ENCODE data around the gene ZNF335.

Gene ZNF335

DNA sequence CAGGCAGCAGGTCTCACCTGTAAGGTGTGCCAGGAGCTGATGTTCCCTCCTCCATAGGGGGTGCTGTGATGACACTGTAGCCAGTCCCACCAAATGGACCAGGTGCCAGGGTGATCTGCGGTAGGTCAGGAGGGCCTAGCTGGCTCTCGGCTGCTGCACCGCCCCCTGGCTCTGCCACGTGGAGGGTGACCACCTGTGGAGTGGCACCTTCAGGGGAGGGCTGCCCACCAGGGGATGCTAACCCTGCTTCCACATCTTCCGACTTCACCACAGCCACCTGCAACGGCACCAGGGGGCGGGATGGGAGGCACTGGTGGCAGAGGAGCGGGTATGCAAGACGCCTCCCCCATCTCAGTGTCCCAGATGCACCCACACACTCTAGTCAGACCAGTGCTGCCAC lies 18.3 kb downstream of the ZNF335 start:
- FAIRE-seq: no peak
- TF ChIP-seq, protein P1, sequence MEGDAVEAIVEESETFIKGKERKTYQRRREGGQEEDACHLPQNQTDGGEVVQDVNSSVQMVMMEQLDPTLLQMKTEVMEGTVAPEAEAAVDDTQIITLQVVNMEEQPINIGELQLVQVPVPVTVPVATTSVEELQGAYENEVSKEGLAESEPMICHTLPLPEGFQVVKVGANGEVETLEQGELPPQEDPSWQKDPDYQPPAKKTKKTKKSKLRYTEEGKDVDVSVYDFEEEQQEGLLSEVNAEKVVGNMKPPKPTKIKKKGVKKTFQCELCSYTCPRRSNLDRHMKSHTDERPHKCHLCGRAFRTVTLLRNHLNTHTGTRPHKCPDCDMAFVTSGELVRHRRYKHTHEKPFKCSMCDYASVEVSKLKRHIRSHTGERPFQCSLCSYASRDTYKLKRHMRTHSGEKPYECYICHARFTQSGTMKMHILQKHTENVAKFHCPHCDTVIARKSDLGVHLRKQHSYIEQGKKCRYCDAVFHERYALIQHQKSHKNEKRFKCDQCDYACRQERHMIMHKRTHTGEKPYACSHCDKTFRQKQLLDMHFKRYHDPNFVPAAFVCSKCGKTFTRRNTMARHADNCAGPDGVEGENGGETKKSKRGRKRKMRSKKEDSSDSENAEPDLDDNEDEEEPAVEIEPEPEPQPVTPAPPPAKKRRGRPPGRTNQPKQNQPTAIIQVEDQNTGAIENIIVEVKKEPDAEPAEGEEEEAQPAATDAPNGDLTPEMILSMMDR (IDR thresholded peaks at IDR 0.05; ENCODE audit: insufficient read depth, missing control alignments): no peak
- DNase-seq (ENCODE audit: insufficient read length, low spot score): no peak

DNA sequence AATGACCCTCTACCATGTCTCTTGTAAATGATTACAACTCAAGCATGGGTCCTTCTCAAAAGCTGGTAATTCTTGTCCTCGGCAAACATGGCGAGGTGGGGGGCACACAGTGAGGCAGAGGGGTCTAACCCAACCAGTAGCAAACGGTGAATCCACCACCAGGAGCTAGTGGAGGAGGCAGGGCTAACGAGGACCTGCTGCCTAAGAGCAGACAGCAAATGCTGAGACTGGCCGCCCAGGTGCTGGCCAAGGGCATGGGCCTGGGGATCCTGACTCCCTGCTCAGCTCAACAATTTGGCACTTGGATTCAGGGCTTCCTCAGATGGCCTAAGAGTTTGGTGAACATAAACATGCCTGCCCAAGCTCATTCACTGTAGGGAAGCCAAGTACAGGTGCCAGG lies 19.1 kb downstream of the ZNF335 start:
- FAIRE-seq (no peak), DNase-seq (ENCODE audit: insufficient read length, low spot score) (no peak)
- TF ChIP-seq, protein P1 (IDR thresholded peaks at IDR 0.05; ENCODE audit: insufficient read depth, missing control alignments): no peak

DNA sequence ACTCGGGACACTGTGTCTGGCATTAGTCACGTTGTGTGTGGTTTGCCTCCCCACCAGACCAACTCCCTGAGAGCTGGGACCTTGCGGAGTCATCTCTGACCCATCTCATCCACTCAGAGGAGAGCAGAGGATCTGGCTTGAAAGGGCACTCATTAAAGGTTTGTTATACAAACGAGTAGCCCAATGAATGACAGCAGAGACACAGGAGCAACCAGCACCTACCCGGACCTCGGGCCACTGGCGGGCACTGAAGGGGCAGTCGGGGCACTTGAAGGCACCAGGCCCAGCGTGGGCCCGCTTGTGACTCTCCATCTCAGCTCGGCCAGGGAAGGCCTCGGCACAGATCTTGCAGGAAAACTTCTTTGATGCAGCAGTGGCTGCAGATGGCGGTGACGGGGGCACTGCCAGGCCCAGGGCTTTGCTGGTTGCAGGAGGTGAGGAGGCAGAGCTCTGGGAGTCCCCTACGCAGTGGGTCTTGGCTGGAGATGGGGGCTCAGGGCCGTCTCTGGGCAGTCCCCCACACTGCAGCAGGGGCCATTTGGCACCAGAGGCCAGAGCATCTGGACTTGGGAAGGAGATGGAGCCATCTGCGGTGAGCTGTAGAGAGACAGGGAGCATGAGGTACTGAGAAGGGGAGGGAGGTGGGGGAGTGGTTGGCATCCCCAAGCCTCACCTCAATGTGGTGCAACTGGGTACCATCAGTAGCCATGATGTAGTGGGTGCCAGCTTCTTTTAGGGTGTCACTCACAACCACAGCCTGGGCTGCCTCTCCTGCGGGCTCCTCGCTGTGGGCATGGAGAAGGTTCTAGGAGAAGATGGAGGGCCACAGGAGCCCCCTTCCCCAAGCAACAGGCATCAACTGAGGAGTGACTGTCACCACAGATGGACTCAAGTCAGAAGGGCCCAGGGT lies 19.8 kb downstream of the ZNF335 start:
- DNase-seq (ENCODE audit: insufficient read length, low spot score) (no peak), FAIRE-seq (no peak)
- TF ChIP-seq, protein P1 (IDR thresholded peaks at IDR 0.05; ENCODE audit: insufficient read depth, missing control alignments): no peak

DNA sequence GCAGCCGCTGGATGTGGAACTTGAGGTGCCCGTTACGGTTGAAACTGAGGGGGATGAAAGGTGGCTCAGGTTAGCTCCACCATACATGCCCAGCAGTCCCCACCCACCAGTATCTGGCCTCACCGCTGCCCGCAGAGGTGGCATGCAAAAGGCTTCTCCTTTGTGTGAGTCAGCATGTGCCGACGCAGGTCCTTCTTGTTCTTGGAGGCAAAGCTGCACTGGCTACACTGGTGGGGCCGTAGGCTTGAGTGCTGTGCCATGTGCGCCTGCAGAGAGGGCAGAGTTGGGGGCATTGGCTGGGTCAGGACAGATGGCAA lies 21.7 kb downstream of the ZNF335 start:
- DNase-seq (ENCODE audit: insufficient read length, low spot score): no peak
- TF ChIP-seq, protein P1 (IDR thresholded peaks at IDR 0.05; ENCODE audit: insufficient read depth, missing control alignments): no peak
- FAIRE-seq: no peak

DNA sequence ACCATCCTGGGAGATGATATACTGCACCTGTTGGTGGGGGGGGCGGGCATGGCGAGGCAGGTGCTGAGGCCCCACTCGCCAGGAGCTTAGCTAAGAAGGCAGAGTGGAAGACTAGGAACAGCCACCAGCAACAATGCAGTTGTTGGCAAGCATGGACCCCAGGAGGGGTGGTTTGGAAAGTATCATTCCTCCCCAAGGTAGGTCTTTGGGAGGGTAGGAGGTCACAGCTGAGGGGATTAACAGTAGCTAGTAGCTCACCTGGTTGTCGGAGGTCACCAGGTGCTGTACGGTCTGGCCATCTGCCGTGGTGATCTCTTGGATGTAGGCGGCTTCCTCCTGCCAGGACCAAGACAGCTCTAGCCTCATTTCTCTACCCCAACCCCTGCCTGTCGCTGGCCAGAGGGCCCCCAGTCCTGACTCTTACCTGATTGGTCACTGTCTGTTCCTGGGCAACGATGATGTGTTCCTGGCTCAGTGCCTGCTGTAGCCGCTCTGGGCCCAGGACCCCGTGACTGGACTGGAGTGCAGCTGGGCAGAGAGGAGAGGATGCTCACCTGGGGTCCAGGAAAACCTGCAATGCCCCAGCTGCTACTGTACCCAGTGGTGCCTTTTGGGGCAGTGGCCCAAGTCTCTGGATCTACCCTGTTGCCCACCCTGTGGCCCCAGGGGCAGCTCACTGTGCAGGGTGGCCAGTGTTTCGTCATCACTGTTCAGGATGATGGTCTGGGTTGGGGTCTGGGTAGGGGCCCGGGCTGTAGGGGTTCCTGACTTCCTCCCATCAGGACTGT lies 22.3 kb downstream of the ZNF335 start:
- no peak for FAIRE-seq
- TF ChIP-seq, protein P1 (IDR thresholded peaks at IDR 0.05; ENCODE audit: insufficient read depth, missing control alignments): no peak
- DNase-seq (ENCODE audit: insufficient read length, low spot score): no peak

DNA sequence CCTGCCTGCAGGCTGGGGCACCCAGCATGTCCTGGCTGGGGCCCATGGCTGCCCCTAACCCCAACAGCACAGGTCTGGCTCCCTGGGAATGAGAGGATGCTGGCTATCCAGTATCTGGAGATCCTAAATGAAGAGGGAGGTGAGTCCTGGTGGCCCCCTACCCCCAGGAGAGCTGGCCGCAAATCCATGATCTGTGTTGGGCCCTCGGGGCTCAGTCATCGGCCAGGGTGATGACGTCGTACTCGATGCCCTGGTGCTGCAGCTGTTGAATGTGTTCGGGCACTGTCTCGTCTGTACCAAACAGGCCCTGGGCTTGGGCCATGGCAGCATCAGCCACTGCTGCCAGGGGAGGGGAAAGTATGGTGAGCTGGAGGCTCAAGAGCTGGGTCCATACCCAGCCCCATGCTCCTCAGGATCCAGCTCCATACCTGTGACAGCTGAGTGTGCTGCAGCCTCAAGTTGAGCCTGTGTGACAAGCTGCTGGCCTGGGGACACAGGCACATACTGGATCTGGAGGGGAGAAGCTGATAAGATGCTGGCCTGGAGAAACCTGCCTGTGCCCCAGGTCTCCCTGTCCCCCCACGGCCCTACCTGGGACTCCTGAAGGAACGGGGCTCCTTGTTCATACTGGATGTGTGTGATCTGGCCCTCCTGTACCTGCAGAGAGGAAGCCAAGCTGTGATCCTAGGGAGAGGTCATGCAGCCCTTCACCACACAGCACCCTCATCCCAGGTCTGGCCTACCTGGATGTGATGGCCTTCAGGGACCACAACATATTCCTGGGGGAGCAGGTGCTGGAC lies 23.1 kb downstream of the ZNF335 start:
- no peak for DNase-seq (ENCODE audit: insufficient read length, low spot score)
- TF ChIP-seq, protein P1 (IDR thresholded peaks at IDR 0.05; ENCODE audit: insufficient read depth, missing control alignments): no peak
- no peak for FAIRE-seq
